Activated CD8-positive, alpha-beta memory T cell treated with anti-CD3 and anti-CD28 coated beads for 48 hours (primary cell): ENCODE results near the gene CHAF1A.

Experiments
- DNase-seq, 3 experiments: peaks; one replicate each; pipeline ENCODE4 v3.0.0-alpha.2; 2020; ENCODE audit warnings: low read depth in 2 of 3, low spot score in 2 of 3

CHAF1A gene

DNA sequence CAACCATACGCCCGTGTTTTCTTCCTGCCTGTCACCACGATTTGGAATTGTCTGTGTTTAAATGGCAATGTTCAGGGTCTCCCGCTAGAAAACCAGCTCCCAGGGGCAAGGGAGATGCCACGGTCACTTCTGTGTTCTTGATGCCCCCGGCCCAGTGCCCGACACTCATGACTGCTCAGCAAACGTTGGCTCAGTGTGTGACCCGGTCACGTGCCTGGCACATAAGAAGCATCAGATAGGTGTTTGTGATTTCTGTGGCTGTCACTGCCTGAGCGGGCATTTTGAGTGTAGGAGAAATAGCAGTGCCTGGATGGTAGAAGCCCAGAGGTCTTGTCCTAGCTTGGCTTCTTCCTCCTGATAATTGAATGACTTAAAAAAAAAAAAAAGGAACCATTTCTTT lies 85.1 kb downstream of the CHAF1A start:
- DNase-seq: no peak

DNA sequence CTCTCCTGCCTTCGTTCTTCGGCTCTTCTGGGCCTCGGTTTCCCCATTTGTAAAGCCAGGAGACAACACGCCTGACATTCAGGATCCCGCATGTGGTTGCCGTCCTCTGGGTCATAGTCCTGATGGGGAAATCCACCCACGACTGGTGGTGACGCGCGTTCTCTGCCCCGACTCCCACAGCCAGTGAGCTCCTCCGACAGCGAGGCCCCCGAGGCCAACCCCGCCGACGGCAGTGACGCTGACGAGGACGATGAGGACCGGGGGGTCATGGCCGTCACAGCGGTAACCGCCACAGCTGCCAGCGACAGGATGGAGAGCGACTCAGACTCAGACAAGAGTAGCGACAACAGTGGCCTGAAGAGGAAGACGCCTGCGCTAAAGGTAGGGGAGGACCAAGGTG lies 86.1 kb downstream of the CHAF1A start:
- no peak for DNase-seq

DNA sequence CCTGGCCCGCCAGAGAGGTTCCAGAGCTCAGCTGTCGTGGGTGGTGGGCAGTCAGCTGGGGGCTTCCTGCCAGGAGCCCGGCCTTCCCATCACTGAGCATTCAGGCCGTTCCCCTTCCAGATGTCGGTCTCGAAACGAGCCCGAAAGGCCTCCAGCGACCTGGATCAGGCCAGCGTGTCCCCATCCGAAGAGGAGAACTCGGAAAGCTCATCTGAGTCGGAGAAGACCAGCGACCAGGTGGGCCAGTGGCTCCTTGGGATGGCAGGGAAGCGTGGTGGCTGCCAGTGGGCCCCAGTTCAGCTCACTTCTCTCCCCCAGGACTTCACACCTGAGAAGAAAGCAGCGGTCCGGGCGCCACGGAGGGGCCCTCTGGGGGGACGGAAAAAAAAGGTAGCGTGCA lies 89.0 kb downstream of the CHAF1A start:
- DNase-seq: no peak

DNA sequence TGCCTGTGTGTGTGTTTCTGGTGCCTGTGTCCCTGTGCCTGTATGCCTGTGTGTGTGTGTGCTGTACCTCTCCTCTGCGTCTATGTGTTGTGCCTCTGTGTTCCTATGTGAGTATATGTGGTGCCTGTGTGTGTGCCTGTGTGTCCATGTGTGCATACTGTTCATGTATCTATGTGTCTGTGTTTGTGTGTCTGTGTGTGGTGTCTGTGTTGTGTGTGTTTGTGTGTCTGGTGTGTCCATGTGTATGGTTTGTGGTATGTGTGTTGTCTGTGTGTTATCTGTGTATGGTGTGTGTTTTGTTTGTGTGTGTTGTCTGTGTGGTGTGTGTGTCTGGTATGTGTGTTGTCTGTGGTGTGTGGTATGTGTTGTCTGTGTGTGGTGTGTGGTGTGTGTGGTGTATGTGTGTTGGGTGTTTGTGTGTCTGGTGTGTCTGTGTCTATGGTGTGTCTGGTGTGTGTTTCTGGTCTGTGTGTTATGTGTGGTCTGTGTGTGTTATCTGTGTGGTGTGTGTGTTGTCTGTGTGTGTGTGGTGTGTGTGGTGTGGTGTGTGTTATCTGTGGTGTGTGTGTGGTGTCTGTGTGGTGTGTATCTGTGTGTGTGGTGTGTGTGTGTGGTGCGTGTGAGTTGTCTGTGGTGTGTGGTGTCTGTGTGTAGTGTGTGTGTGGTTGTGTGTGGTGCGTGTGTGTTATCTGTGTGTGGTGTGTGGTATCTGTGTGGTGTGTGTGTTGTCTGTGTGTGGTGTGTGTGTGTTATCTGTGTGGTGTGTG lies 90.1 kb downstream of the CHAF1A start:
- DNase-seq: no peak
